ENCODE data around the gene ZNF559.
A peak's percentile ranks its signal among the peaks of the same experiment; 100 is the strongest.
"Not testable (repeated sequence)": the region's sequence is repeated elsewhere in the genome, so short reads cannot be mapped to it uniquely, and the experiment has no call there.

ZNF559 gene

GRCh38 chr19:9323919-9324583 lies at the start of gene ZNF559:
Gene ZNF559 (plus strand): TSS chr19:9324179. CDS start chr19:9338550, 14,371 bp downstream.
- Histone ChIP-seq H3K27me3 (ENCODE audit: control insufficient read depth, insufficient read depth, low read length) (no peaks in the 10 kb centered on the region), H3K4me3 (ENCODE audit: low read depth, low read length) (peak within 1 kb of the TSS; percentile 95), H3K79me2 (peaks cover 4% of the 10 kb centered on the region), H3K9ac (peak within 1 kb of the TSS; percentile 12), H2AFZ (peak within 1 kb of the TSS; percentile 98), H3K4me2 (ENCODE audit: low read length) (peak within 1 kb of the TSS; percentile 85), H3K27ac (peak within 1 kb of the TSS; percentile 84), H3K4me1 (no peaks in the 10 kb centered on the region), H3K9me3 (ENCODE audit: control insufficient read depth, low read length) (no peaks in the 10 kb centered on the region), H3K36me3 (ENCODE audit: control insufficient read depth, insufficient read depth, low read length) (no peaks in the 10 kb centered on the region)
- TF ChIP-seq CTCF (IDR thresholded peaks at IDR 0.05) = peak; percentile 33

- H3K27me3 ChIP-seq (ENCODE audit: control insufficient read depth, insufficient read depth, low read length); H3K9me3 ChIP-seq (ENCODE audit: control insufficient read depth, low read length); H3K9ac ChIP-seq; H3K27ac ChIP-seq; H3K4me2 ChIP-seq (ENCODE audit: low read length); H3K4me3 ChIP-seq (ENCODE audit: low read depth, low read length); H3K4me1 ChIP-seq; H3K36me3 ChIP-seq (ENCODE audit: control insufficient read depth, insufficient read depth, low read length); H2AFZ ChIP-seq; H3K79me2 ChIP-seq: not testable (repeated sequence)
Measured at GRCh38 chr19:9283485-9283884, 40.5 kb upstream of the ZNF559 start.

- Histone ChIP-seq H3K4me2 (ENCODE audit: low read length) (no peak overlapping the region), H3K4me3 (ENCODE audit: low read depth, low read length) (no peak overlapping the region), H3K27ac (no peak overlapping the region), H3K9me3 (ENCODE audit: control insufficient read depth, low read length) (no peaks in the 10 kb centered on the region), H3K9ac (no peak overlapping the region), H3K36me3 (ENCODE audit: control insufficient read depth, insufficient read depth, low read length) (no peaks in the 10 kb centered on the region), H3K79me2 (no peaks in the 10 kb centered on the region), H3K27me3 (ENCODE audit: control insufficient read depth, insufficient read depth, low read length) (no peaks in the 10 kb centered on the region), H3K4me1 (no peaks in the 10 kb centered on the region), H2AFZ (no peak overlapping the region)
- TF ChIP-seq CTCF (IDR thresholded peaks at IDR 0.05) = no peak
Measured at GRCh38 chr19:9289231-9289884, 34.6 kb upstream of the ZNF559 start.

GRCh38 chr19:9295411-9295849 lies 28.5 kb upstream of the ZNF559 start:
- peaks cover 4% of the 10 kb centered on the region for H3K36me3 ChIP-seq (ENCODE audit: control insufficient read depth, insufficient read depth, low read length)
- peaks cover 2% of the 10 kb centered on the region for H3K9me3 ChIP-seq (ENCODE audit: control insufficient read depth, low read length)
- no peak overlapping the region for H3K4me3 ChIP-seq (ENCODE audit: low read depth, low read length)

More at GRCh38 chr19:9295411-9295849, 28.5 kb upstream of the ZNF559 start:
- no peak overlapping the region for H3K27ac ChIP-seq
- TF ChIP-seq CTCF (IDR thresholded peaks at IDR 0.05) = no peak
- H3K4me2 ChIP-seq (ENCODE audit: low read length) = no peak overlapping the region
- H3K79me2 ChIP-seq = no peaks in the 10 kb centered on the region
- H3K9ac ChIP-seq = no peak overlapping the region
- no peak overlapping the region for H2AFZ ChIP-seq
- H3K4me1 ChIP-seq = no peaks in the 10 kb centered on the region
- no peaks in the 10 kb centered on the region for H3K27me3 ChIP-seq (ENCODE audit: control insufficient read depth, insufficient read depth, low read length)
